ENCODE results near the gene ACTBL2.

DNA sequence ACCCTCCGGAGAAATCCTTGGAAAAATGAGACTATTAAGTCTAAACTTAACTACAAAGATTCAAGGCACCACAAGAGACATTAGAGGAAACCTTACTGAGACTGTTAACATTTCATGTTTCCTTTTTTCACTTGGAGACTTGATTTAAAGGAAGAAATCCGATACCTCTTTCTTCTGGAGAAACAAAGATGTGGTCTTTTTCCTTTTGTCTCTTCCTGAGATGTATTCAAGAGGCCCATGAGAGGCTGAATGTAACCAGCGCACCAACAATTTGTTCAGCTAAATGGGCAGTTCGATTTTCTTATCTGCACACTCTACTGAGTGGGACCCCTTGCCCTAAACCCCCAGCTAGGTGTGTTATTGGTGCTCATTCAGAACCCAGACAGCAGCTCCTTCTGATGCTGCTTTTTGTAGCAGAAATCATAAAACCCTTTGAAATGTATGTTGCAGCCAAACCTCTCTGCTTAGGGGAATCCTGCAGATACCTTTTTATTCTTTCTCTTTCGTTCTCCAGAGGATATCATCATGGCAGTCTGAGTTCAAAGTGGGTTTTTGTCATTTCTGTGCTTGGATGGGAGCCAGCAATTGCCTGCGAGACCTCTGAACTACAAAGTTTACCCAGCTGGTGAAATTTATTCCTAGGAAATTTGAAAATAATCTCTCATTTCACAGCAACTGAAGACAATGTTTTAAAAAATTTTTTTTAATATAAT lies 41.9 kb upstream of the ACTBL2 start:
- TF ChIP-seq ELK1 (IDR thresholded peaks at IDR 0.05; ENCODE audit: low read depth, low read length): no peak
- TF ChIP-seq, protein P1, sequence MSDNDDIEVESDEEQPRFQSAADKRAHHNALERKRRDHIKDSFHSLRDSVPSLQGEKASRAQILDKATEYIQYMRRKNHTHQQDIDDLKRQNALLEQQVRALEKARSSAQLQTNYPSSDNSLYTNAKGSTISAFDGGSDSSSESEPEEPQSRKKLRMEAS (IDR thresholded peaks at IDR 0.05): no peak
- TF ChIP-seq, protein P2, sequence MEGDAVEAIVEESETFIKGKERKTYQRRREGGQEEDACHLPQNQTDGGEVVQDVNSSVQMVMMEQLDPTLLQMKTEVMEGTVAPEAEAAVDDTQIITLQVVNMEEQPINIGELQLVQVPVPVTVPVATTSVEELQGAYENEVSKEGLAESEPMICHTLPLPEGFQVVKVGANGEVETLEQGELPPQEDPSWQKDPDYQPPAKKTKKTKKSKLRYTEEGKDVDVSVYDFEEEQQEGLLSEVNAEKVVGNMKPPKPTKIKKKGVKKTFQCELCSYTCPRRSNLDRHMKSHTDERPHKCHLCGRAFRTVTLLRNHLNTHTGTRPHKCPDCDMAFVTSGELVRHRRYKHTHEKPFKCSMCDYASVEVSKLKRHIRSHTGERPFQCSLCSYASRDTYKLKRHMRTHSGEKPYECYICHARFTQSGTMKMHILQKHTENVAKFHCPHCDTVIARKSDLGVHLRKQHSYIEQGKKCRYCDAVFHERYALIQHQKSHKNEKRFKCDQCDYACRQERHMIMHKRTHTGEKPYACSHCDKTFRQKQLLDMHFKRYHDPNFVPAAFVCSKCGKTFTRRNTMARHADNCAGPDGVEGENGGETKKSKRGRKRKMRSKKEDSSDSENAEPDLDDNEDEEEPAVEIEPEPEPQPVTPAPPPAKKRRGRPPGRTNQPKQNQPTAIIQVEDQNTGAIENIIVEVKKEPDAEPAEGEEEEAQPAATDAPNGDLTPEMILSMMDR (IDR thresholded peaks at IDR 0.05): no peak
- no peak for TF ChIP-seq POLR2A (IDR thresholded peaks at IDR 0.05; ENCODE audit: low read length)
- no peak for TF ChIP-seq EP300 (IDR thresholded peaks at IDR 0.05)
- no peak for TF ChIP-seq EHF (CRISPR knock-in tag; IDR thresholded peaks at IDR 0.05)
- TF ChIP-seq FOSL2 (IDR thresholded peaks at IDR 0.05): no peak
- TF ChIP-seq FOSL2 (CRISPR knock-in tag; IDR thresholded peaks at IDR 0.05): no peak

All from A549 (cell line).